Upper lobe of left lung (tissue), 4 donors: ENCODE results near the gene ARFIP1.

Source experiments
- CTCF ChIP-seq, 6 experiments: fragments of 450-650 bp in 4 of 6; fragments of 200-600 bp in 2 of 6; sonication (generic) in 2 of 6; IDR thresholded peaks; one replicate each; pipeline ENCODE4 v1.5.1; 2016 to 2019; ENCODE audit warnings: antibody characterized with exemption in 6 of 6
- POLR2AphosphoS5 ChIP-seq, 2 donors: sonication (generic); formaldehyde crosslinking; IDR thresholded peaks; one replicate each; pipeline ENCODE4 v1.5.1; 2017; ENCODE audit warnings: antibody characterized with exemption in 2 of 2

- TF ChIP-seq POLR2AphosphoS5 (IDR thresholded peaks at IDR 0.05): no peak
- TF ChIP-seq CTCF (IDR thresholded peaks at IDR 0.05): no peak
Measured at GRCh38 chr4:152771741-152772533, 7.8 kb upstream of the ARFIP1 start.
